Heart left ventricle (tissue), 13 donors: ENCODE data around the gene KDM7A.

Source experiments
- POLR2A ChIP-seq, 2 donors: fragments of 450-650 bp; IDR thresholded peaks; one replicate each; pipeline ENCODE4 v1.6.1; 2017; ENCODE audit warnings: antibody characterized with exemption in 2 of 2, mild to moderate bottlenecking in 2 of 2, moderate library complexity in 2 of 2
- TF ChIP-seq, protein P1 (sequence below), 12 donors: fragments of 200-600 bp; sonication (generic) in 4 of 12; IDR thresholded peaks; one replicate each; pipeline versions ENCODE4 v1.5.0 to v1.8.0; 2018 to 2022; ENCODE audit warnings: antibody characterized with exemption in 12 of 12, mild to moderate bottlenecking in 5 of 12
- donor health status: ischemic (EF 13 %, LVEDD 7.1; RV severe dilation, severe dysfunction).
- donor health status: DM: no; HTN: yes; CAD: no.
- donor health status: DM: no; HTN: no; CAD: no.
- donor health status: ischemic (EF 25% LVEDD 6.9; RV normal size, moderate dysfunction).
- donor health status: ischemic (EF 25% LVEDD 5.7; RV mildly dilated, moderate dysfunction).
- donor health status: ischemic (EF 35%, LVEDD 5.7; RV mildly dilated, moderate dysfunction).
- donor health status: nonischemic (EF 11% LVEDD 7.7; RV severe dilation, severe dysfunction).
- donor health status: DM: yes; HTN: yes; CAD: no.
- donor health status: PGD.
- donor health status: ischemic (EF 29% LVEDD 5.4; RV normal size, mild dysfunction).
- donor health status: nonischemic (EF 23%, LVEDD 6.1; RV moderate dilation, normal function).

DNA sequence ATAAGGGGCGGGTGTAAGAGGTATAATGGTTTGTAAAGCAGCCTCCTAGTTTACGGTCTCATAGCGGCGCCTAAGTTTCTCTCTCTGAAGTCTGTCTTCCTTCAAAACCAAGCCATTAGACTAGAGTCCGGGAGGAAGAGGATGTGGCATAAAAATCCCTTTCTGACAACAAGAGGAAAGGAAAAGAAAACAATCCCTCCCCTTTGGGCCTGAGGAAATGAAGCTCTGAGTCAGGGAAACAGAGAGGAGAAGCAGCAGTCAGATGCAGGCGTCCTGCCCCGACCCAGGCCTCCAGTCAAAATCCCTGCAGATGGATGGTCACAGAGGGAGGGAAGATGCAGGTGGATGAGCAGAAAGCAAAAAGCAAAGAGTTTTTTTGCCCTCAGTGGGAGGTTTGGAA lies 137.7 kb downstream of the KDM7A start:
- TF ChIP-seq, protein P1, sequence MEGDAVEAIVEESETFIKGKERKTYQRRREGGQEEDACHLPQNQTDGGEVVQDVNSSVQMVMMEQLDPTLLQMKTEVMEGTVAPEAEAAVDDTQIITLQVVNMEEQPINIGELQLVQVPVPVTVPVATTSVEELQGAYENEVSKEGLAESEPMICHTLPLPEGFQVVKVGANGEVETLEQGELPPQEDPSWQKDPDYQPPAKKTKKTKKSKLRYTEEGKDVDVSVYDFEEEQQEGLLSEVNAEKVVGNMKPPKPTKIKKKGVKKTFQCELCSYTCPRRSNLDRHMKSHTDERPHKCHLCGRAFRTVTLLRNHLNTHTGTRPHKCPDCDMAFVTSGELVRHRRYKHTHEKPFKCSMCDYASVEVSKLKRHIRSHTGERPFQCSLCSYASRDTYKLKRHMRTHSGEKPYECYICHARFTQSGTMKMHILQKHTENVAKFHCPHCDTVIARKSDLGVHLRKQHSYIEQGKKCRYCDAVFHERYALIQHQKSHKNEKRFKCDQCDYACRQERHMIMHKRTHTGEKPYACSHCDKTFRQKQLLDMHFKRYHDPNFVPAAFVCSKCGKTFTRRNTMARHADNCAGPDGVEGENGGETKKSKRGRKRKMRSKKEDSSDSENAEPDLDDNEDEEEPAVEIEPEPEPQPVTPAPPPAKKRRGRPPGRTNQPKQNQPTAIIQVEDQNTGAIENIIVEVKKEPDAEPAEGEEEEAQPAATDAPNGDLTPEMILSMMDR (IDR thresholded peaks at IDR 0.05) = no peak
- no peak for TF ChIP-seq POLR2A (IDR thresholded peaks at IDR 0.05)
